Right ventricle myocardium superior (tissue), 1 donor: Measurements from ENCODE around the gene WWOX. TPM values are rescaled to one million over a fixed set of nuclear protein-coding genes. Genes with fewer than 3 reads are reported as not detected.

ENCODE experiments used
- ATAC-seq: fragments of 200-7000 bp; cut with Tn5 transposase; one replicate; pipeline ENCODE4 v1.9.1; 2020; ENCODE audit warnings: mild to moderate bottlenecking; ENCODE audit not compliant: poor library complexity
- DNase-seq: peaks from one replicate; pipeline ENCODE4 v3.0.0-alpha.2; 2020
- intact Hi-C: fragments of 100-400 bp; cut with DNase I; formaldehyde crosslinking; loops from one replicate; pipeline ENCODE4 v1.11.2; 2022
- total RNA-seq: library from RNA; stranded (reverse); fragmentation: NEBNext Ultra II Directional; extraction: Animal tissue kit (Norgen Biotek cat#: 25700); gene quantifications from one replicate; pipeline ENCODE4 v1.2.1, GENCODE V29; 2021
- donor health status: DM: no; HTN: yes; CAD: no; lungs with severe emphysema.

WWOX gene
- total RNA-seq, 1 donor from 2014 or later = 11.5 TPM

GRCh38 chr16:79005096-79005495 is 905.6 kb downstream of the WWOX start:
- intact Hi-C loops = no loop called here

DNA sequence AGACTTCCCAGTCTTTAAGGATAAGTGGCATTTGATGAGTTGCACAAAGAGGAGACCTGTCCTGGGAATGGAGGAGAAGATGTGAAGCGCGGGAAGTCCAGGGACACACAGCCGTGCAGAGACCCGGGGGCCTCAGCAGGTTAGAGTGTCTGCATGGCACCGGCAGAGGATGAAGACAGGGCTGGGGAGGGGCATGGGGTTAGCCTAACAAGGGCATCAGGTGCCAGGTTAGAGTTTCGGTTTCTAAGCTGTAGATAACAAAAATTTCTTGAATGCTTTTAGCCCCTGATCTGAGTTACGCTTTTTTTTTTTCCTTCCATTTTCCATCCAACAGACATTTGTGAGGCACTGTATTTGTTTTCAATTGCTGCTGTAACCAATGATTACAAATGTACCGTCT is 906.8 kb downstream of the WWOX start:
- DNase-seq (no peak), ATAC-seq (no peak)
- intact Hi-C loops = no loop called here

More at GRCh38 chr16:79005096-79005495, 905.6 kb downstream of the WWOX start:
- no peak for ATAC-seq
- DNase-seq = no peak

DNA sequence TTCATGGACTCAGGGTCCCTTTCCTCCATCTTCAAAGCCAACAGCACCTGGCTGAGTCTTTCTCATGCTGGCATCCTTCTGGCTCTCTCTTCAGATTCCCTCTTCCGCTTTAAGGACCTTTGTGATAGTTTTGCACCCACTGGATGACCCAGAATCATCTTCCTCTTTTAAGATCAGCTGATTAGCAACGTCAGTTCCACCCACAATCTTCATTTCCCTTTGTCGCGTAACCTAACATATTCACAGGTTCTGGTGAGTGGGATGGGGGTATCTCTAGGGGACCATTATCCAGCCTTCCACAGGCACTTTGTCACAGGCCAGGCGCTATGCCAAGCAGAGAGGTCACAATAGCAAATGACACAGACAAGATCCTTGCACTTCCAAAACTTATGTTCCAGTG is 907.3 kb downstream of the WWOX start:
- no peak for ATAC-seq
- intact Hi-C loops = no loop called here

DNA sequence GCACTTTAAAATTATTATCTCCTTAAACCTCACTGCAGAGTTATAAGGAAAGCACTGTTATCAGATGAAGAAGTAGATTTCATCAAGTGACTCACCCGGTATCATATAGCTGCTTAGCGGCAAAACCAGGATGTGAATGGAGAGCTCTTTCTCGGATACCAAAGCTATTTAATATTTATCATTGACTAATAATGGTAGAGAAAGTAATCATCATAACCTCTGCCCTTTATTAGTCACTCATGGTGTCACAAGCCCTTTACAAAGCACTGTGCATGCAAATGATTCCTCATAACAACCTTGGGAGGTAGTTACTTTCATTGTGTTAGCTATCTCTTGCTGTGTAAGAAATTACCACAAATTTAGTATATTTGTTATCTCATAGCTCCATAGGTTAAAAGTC is 908.2 kb downstream of the WWOX start:
- ATAC-seq = no peak
- intact Hi-C loops = no loop called here
- no peak for DNase-seq

More for the DNA sequence above, 907.3 kb downstream of the WWOX start:
- DNase-seq = no peak

DNA sequence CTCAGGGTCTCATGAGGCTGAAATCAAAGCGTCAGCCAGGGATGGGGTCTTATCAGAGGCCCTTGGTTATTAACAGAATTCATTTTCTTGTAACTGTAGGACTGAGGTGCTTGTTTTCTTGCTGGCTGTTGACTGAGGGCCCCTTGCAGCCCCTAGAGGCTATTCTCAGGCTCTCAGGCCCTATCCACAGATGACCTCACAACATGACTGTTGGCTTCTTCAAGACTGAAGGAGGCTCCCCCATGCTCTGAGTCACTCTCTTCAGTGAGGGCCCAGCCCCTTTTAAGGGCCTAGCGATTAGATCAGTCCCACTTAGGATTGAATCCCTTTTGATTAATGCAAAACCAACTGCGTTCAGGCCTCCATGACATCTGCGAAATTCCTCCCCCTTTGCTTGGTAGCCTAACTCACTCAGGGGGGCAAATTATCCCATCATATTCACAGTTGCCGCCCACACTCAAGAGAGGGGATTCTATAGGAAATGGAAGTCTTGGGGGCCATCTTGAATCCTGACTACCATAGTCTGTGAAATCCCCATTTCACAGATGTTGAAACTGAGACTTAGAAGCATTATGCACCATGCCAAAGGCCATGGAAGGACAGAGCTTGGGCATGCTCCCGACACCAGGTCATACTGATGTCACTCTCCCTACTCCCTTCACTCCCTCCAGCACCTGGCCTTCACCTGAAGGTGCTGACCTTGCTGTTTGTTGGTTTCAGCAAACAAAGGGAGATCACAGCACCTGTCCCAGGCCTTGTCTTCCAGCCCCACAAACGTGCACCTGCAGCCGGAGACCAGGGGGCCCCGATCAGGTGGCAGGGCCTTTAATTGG is 908.8 kb downstream of the WWOX start:
- intact Hi-C loops = no loop called here
- no peak for ATAC-seq
- DNase-seq = no peak

DNA sequence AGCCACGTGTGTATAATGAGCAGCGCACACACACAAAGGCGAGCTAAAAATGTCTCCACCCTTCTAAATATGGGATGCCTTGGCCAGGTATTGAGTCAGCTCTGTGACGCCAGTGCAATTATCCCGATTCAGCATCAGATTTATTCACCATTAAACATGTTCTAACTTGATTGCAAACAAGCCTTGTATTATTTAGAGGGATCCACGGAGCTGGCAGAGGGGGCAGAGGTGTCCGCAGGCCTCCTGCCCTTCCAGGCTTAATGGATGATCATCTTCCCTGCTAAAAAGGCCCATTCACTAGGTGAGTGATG is 909.4 kb downstream of the WWOX start:
- intact Hi-C loops = no loop called here
- ATAC-seq = no peak
- no peak for DNase-seq

GRCh38 chr16:79009896-79010295 is 910.4 kb downstream of the WWOX start:
- ATAC-seq = no peak
- intact Hi-C loops = no loop called here
- no peak for DNase-seq

- intact Hi-C loops = no loop called here
- ATAC-seq (no peak), DNase-seq (no peak)
Measured at GRCh38 chr16:79011282-79011681, 911.8 kb downstream of the WWOX start.

DNA sequence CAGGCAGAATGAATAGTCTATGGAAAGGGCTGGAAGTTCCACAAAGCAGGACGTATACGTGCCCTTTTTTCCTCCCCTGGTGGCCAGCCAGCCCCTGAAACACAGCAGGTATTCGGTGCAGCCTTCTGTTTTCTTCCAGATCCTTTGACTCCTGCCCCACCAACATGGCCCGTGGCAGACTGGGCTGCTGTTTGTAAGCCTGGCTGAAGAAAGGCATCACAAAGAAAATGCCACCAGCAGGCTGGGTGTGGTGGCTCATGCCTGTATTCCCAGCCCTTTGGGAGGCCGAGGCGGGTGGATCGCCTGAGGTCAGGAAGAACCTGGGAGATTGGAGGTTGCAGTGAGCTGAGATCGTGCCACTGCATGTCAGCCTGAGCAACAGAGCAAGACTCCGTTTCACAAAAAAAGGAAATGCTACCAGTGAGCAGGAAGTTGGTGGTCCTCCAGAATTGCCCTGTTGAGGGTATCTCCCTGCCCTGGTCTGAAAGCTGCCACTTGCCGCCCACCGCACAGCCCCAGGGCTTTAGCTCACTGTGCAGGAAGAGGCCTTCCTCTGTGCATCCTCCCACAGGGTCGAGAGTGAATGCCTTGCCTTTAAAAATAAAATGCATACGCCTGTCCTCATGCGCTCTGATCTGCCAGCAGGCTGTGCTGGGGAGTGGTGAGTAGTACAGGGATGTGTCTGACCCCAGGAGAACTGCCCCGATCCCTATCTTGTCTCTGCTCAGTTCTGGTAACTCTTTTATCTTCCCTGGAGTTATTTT is 913.4 kb downstream of the WWOX start:
- no peak for ATAC-seq
- intact Hi-C loops = no loop called here
- DNase-seq = no peak

GRCh38 chr16:79013930-79014660 is 914.6 kb downstream of the WWOX start:
- intact Hi-C loops = no loop called here

GRCh38 chr16:79018650-79019429 is 919.4 kb downstream of the WWOX start:
- ATAC-seq (no peak), DNase-seq (no peak)
- intact Hi-C loops = no loop called here

More at GRCh38 chr16:79013930-79014660, 914.6 kb downstream of the WWOX start:
- DNase-seq (no peak), ATAC-seq (no peak)

DNA sequence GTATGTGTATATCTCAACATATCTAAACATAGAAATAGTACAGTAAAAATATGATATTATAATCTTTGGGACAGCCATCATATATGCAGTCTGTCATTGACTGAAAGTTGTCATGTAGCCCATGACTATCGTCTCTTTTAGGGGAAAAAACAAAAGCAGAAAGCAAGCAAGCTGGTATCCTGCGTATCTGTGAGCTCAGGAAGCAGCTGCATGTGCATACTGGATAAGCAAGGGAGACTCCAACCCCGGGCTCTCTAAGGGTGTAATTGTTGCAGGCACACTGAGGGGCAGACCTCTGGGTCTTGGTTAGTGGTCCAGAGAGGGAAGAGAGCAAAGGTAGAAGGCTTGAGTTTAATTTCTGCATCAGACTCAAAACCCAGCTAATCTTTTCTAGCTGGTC is 920.0 kb downstream of the WWOX start:
- DNase-seq = no peak
- intact Hi-C loops = no loop called here
- ATAC-seq = no peak

- ATAC-seq (no peak), DNase-seq (no peak)
- intact Hi-C loops = no loop called here
Measured at GRCh38 chr16:79021991-79022630, 922.7 kb downstream of the WWOX start.

GRCh38 chr16:79026117-79026516 is 926.7 kb downstream of the WWOX start:
- ATAC-seq = no peak
- intact Hi-C loops = no loop called here
- DNase-seq = no peak

- no peak for DNase-seq
- no peak for ATAC-seq
- intact Hi-C loops = no loop called here
Measured at GRCh38 chr16:79036541-79036940, 937.1 kb downstream of the WWOX start.

DNA sequence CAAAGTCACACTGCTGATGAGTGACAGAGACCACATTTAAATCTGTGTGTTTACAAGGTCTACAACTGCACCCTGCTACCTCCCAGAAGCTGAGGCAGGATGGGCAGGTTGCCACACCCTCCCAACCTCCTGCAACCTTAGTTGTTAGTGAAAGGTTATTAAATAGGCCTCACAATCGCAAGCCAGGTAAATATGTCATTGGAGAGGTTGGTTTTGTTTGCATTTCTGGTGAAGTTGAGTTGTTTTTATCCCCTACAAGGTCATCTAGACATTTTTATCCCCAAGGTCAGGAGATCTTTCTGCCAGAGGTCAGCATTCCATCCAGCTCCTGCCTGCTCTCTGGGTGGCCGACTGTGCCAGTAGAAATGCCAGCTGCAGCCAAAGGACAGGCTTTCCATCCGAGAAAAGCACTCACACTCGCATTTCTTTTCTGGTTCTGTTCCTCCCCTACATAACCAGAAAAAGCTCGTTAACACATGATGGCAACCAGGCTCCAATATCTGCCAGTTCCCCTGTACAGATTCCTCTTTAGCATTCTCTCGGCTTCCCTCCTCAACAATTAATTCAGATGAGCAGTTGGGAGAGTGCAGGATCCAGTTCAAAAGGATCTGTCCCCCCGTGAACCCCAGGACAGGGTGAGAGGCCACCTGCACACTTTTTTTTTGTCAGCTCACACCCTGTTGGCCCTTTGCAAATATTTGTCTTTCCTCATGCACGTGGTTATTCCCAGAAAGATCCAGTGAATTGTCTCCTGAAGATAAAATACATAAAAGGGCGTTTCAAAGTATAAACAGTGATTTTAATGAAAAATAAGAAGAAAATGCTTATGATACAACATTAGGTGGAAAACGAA is 938.3 kb downstream of the WWOX start:
- intact Hi-C loops = no loop called here
- peak; percentile 89 for ATAC-seq
- no peak for DNase-seq

DNA sequence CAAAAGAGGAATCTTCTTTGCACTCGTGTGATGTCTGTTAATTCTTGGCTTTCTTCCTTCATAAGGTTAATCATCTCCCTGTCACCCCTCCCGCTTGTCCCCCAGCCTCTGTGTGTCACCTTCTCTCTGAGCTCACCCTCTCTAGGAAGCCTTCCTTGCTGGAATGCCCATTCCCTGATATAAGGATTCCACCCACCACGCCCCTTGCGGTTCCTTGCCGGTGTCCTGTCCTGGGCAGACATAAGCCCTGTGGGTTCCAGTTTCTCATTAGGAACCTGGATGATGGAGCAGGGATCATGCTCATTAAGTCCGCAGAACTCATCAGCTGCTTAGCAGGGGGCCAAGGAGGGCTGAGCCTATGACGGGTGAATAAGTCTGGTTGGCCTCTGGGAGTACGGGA is 941.8 kb downstream of the WWOX start:
- no peak for ATAC-seq
- no peak for DNase-seq
- intact Hi-C loops = no loop called here

DNA sequence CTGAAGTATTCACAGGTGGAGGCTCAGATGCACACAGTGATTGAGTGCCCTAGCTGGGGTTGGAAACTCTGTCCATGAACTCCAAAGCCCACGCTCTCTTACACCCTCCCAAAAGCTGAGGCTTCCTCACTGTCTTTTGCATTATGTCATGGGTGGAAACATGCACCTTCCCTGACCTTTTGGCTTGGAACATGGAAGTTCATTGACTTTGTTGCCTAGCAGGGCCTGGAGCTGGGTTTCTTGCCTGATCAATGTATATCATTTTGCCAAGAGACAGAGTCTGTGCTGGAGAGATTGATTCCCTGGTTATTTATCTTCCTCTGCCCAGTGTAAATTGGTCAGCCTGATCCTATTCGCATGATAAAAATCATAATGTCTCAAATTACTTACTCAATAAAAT is 942.7 kb downstream of the WWOX start:
- DNase-seq (no peak), ATAC-seq (no peak)
- intact Hi-C loops = no loop called here
